Motor neuron (in vitro differentiated cells): ENCODE measurements around the gene IRGC. TPM values are rescaled to one million over a fixed set of nuclear protein-coding genes. Genes with fewer than 3 reads are reported as not detected.
A peak's percentile ranks its signal among the peaks of the same experiment; 100 is the strongest.
"Not testable (repeated sequence)": the region's sequence is repeated elsewhere in the genome, so short reads cannot be mapped to it uniquely, and the experiment has no call there.

Experiments
- ATAC-seq, 8 experiments: fragments of 200-7000 bp; cut with Tn5 transposase; replicated peaks in 6 of 8; 2 replicates each; pipeline ENCODE4 v1.8.0; 2021; ENCODE audit warnings: mild to moderate bottlenecking in 8 of 8, moderate library complexity in 8 of 8
- H3K27ac ChIP-seq, 2 donors: fragments of 250-450 bp; sonication (Bioruptor Pico); 2 replicates each; pipeline ENCODE4 v1.9.0; 2021; ENCODE audit warnings: antibody characterized with exemption in 2 of 2, mild to moderate bottlenecking in 2 of 2, moderate library complexity in 1 of 2
- H3K4me1 ChIP-seq, 2 donors: fragments of 250-450 bp; sonication (Bioruptor Pico); replicated peaks in 1 of 2; 2 replicates each; pipeline ENCODE4 v1.6.1; 2021; ENCODE audit warnings: antibody characterized with exemption in 2 of 2, mild to moderate bottlenecking in 2 of 2, moderate library complexity in 1 of 2
- H3K4me3 ChIP-seq, 5 donors: fragments of 250-450 bp; sonication (Bioruptor Pico); 2 replicates each; pipeline ENCODE4 v1.9.0; 2021; ENCODE audit warnings: antibody characterized with exemption in 5 of 5, mild to moderate bottlenecking in 5 of 5, moderate library complexity in 4 of 5
- WGBS, 10 experiments: fragments of 450-650 bp; shearing (Covaris generic); methylation state at CpG; one replicate each; pipeline ENCODE4 v1.0.0; 2022; 5-methylcytosine and 5-hydroxymethylcytosine counted together
- in situ Hi-C, 9 experiments: fragments of 400-800 bp; cut with MboI; loops; one replicate each; pipeline ENCODE4 v1.15.0; 2021; ENCODE audit warnings: low sequenced_read_pairs in 9 of 9, low pct_unique_long_range_greater_than_20kb in 2 of 9; ENCODE audit not compliant: unreplicated experiment in 9 of 9
- total RNA-seq, 8 experiments: library from RNA; unstranded; fragments of 300-600 nt; gene quantifications; 2 replicates each; pipeline versions ENCODE4 v1.2.3 to v1.2.4, GENCODE V29; 2022

Gene IRGC
- total RNA-seq, 8 experiments from 2014 or later = 0.05 to 0.81 (median 0.19) TPM; not detected in 4

DNA sequence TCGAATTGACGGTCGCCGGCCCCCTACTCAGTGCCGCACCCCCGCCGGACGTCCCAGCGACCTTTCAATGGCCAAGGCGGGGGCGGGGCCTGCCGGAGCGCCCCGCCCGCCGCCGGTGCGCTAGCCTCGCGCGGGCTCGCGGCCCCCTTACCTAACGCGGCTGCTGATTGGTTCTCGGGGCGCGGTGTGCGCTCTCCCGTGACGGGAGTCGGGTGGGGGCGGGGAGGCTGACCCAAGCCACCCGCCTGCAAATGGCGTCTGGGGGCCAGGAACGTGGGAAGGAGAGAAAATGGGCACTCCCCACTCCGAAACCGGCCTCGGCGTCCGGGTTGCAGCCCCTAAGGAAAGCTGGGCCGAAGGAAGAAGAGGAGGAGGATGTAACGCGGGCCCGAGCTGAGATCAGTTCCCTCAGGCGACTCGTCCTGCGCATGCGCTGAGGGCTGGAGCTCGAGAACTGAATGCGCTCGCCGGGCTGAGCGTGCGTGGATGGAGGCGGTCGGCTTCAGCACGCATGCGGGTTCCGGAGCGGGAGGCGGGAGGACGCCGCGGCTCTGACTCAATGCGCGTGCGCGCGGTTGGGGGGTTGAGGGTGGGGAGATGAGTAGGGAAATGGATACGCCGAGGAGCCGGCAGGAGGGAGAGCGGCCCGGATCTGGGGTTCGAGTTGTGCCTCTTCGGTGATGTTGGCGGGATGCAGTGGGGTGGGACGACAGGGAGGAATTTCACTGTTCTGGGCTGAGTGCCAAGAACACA, 38.8 kb downstream of the IRGC start, which contains the start of gene SMG9:
SMG9 (minus strand) TSS at position 460 of the 753 bp plus-strand sequence. CDS start 4,221 bp downstream, outside the sequence.
- Histone ChIP-seq H3K4me3 (peak within 1 kb of the TSS; percentile 60 to 94 (median 72)), H3K4me1 (peaks cover 8 to 9% of the 10 kb centered on the region in 2 donors), H3K27ac (peak within 1 kb of the TSS; percentile 98 to 99)
- 0 to 4% (median 3%) methylated on average over 2 to 6 of the region's 79 CpGs; no CpG with 5 or more reads in 7 of the 10 experiments for WGBS, 10 experiments
- in situ Hi-C loops = no loop called here
- peak; percentile 54 to 92 (median 88) for ATAC-seq

DNA sequence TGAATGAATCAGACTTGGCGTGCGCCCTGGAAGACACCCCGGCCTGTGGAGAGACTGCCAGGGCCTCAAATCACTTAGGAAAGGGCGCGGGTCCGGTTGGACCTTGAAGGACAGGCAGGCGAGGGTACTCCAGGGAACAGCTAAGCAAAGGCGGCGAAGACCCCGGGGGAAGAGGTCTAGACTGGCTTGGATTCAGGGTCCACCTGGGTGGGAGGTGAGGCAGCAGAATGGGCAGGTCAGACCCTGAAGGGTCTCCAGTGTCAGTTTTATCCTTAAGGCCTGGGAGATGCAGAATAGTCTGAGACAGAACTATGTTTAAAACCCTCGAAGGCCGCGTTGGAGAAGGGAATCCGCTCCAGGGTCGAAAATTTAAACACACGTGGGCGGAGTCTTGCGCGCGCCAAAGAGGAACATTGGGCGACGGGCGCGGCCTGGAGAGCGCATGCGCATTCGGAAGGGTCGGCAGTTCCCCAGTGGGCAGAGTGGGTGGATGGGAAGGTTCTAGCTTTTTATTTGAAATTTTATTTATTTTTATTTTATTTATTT, 39.5 kb downstream of the IRGC start:
- peak in 7 of 8 experiments; percentile 0 to 41 (median 28) for ATAC-seq
- 0 to 3% (median 0%) methylated on average over 2 to 11 of the region's 28 CpGs; no CpG with 5 or more reads in 3 of the 10 experiments for WGBS, 10 experiments
- H3K27ac ChIP-seq = peak overlapping the region in 1 of 2 donors; percentile 98

DNA sequence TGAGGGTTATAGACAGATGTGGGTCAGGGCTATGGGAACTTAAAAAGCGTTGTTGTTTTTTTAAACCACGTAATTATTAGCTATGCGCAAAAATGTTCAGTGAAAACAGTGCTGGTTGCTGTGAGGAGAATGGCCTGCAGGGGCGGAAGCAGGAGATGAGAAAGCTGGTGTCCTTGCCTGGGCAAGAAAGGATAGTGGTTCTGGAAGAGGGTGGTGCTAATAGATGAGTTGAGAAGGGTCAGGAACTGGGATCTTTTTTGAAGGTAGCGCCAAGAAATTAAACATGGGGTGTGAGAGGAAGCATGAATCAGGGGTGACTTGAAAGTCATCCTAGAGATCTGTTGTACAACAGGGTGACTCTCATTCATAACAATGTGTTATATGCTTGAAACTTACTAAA, 43.6 kb downstream of the IRGC start:
- 0 to 82% (median 32%) methylated on average over 2 to 5 of the region's 5 CpGs; no CpG with 5 or more reads in 2 of the 10 experiments for WGBS, 10 experiments
- in situ Hi-C loops = no loop called here
- Histone ChIP-seq H3K4me3 (no peak overlapping the region), H3K4me1 (peaks cover 3 to 4% of the 10 kb centered on the region in 2 donors), H3K27ac (no peak overlapping the region)
- peak in 3 of 8 experiments; percentile 52 to 57 (median 53) for ATAC-seq

More for the DNA sequence above, 39.5 kb downstream of the IRGC start:
- Histone ChIP-seq H3K4me3 (peak overlapping the region; percentile 60 to 94 (median 72)), H3K4me1 (peaks cover 8 to 9% of the 10 kb centered on the region in 2 donors)
- in situ Hi-C loops = no loop called here

DNA sequence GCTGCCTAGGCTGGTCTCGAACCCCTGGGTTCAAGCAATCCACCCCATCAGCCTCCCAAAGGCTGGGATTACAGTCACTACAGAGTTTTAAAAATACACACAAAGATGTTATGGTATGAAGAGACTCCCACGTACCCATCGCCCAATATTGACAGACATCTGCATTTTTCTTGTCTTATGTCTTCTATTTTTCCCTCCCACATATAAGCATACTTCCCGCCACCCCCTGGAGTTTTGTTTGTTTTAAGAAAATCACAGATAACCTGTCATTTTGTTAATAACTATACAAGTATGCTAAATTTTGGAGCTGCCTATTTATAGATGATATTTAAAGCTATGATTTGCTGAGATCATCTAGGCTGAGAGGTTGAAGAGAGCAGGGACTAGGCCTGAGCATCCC, 45.1 kb downstream of the IRGC start:
- H3K4me1 ChIP-seq = peaks cover 0 to under 1% of the 10 kb centered on the region in 2 donors
- ATAC-seq = no peak
- no peak overlapping the region for H3K27ac ChIP-seq
- 80 to 100% (median 96%) methylated on average over 1 to 4 of the region's 4 CpGs for WGBS, 10 experiments
- in situ Hi-C loops = no loop called here
- no peak overlapping the region for H3K4me3 ChIP-seq

DNA sequence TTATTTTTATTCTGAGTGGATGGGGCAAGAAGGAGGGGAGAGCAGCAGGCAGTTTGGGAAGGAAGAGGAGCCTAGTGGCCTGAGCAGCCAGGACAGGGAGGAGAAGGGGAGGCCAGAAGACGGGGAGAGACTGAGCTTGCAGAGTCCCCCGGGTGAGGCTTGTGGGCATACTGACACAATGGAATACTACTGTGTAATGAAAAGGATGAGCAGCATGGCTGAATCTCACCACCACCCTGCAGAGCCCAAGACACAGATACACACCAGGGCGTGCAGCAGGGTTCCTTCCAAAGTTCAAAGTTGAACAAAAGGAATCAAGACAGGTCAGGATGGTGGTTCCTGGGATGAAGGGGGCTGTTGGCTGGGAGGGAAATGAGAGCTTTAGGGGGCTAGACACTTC, 46.9 kb downstream of the IRGC start:
- ATAC-seq = no peak
- Histone ChIP-seq H3K4me1 (no peaks in the 10 kb centered on the region), H3K4me3 (no peak overlapping the region), H3K27ac (no peak overlapping the region)
- in situ Hi-C loops = no loop called here
- WGBS, 10 experiments = 40 to 100% (median 69%) methylated on average over 1 to 3 of the region's 3 CpGs; no CpG with 5 or more reads in 4 of the 10 experiments

DNA sequence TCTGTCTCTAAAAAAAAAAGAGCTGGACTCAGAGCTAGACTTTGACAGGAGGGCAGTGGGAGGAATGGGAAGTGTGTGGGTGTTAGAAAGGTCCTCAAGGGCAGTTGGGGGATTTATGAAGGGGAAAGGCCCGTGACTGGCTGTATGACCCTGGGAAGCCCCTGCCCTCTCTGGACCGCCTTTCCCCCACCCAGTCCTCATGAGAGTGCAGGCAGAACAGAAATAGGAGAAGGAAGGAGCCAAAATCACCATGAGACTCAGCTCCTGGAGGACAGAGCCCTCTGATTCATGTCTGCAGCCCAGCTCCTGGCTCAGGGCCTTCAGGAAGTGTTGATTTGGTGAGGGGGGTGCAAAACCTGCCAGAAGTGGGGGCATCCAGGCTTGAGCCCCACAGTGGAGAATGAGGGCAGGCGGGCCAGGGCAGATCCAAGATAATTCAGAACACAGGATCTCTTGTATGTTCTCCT, 47.6 kb downstream of the IRGC start:
- WGBS, 10 experiments = 70 to 73% methylated on average over 3 of the region's 3 CpGs; no CpG with 5 or more reads in 8 of the 10 experiments
- Histone ChIP-seq H3K27ac (no peak overlapping the region), H3K4me3 (no peak overlapping the region), H3K4me1 (no peaks in the 10 kb centered on the region)
- in situ Hi-C loops = no loop called here
- ATAC-seq = no peak

DNA sequence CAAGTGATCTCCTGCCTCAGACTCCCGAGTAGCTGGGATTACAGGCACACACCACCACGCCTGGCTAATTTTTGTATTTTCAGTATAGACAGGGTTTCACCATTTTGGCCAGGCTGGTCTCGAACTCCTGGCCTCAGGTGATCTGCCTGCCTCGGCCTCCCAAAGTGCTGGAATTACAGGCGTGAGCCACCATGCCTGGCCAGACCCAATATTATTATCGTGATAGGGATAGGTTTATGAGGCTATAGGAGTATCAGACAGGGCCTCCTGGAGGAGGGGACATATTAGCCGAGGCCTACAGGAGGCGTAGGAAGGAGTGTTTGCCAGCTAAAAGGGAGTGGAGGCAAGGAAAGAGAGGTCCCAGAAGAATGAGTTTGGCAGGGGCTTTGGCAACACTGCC, 48.8 kb downstream of the IRGC start:
- H3K4me1 ChIP-seq, H3K27ac ChIP-seq, H3K4me3 ChIP-seq, in situ Hi-C loops: not testable (repeated sequence)
- ATAC-seq = peak in 1 of 8 experiments; percentile 7
- 47 to 100% (median 81%) methylated on average over 1 to 5 of the region's 8 CpGs; no CpG with 5 or more reads in 2 of the 10 experiments for WGBS, 10 experiments

DNA sequence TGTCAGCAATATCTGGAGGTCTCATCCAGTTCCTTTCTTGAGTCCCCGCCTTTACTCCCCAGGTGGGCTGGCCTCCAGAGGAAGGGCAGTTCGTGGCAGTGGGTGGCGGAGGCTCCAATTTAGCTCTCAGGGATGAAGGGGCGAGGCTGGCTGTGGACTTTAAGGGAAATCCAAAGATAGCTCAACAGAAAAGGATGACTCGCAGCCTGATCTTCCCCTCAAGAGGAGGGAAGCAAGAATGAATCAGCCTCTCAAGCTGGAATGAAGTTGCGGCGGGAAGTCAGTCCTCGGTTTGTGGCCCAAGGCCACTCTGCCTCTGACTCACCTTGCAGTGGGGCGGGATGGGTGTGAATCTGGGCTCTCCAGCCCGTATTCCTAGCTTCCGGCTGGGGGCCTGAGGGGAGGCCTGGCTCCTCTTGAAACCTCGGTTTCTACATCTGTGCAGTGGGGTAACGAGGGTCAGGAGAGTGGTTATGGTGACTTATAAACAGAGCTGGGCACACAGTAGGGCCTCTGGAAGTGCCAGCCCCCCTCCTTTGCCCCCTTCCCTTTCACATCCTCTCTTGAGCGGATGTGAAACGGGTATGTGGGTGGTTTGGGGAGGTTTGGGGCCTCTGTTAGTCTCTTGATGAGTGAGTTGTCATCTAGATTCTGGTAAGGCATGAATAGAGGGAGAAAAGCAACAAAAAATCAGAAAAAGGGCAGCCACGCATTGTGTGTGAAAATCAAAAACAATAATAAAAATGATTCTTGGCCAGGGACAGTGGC, 49.4 kb downstream of the IRGC start:
- peak; percentile 57 to 95 (median 80) for ATAC-seq
- in situ Hi-C loops = no loop called here
- H3K27ac ChIP-seq = no peak overlapping the region
- no peak overlapping the region for H3K4me3 ChIP-seq
- 9 to 100% (median 68%) methylated on average over 1 to 8 of the region's 16 CpGs for WGBS, 10 experiments
- no peaks in the 10 kb centered on the region for H3K4me1 ChIP-seq

DNA sequence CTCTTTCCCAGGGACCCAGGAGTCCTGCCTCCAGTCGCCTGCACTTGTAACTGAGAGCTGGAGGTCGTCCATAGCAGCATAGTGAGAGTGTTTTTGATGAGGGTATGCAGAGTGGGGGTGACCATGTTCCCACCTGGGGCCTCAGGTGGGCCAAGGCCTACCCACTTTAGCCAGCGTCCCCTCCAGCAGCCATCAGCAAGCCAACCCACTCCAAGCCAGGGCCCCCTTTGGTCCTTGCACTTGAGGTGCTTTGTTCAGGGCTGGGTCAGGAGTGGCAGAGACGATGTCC, 50.8 kb downstream of the IRGC start:
- in situ Hi-C loops = no loop called here
- WGBS, 10 experiments = 40% methylated on average over 1 of the region's 4 CpGs; no CpG with 5 or more reads in 9 of the 10 experiments
- peak in 1 of 8 experiments; percentile 16 for ATAC-seq

DNA sequence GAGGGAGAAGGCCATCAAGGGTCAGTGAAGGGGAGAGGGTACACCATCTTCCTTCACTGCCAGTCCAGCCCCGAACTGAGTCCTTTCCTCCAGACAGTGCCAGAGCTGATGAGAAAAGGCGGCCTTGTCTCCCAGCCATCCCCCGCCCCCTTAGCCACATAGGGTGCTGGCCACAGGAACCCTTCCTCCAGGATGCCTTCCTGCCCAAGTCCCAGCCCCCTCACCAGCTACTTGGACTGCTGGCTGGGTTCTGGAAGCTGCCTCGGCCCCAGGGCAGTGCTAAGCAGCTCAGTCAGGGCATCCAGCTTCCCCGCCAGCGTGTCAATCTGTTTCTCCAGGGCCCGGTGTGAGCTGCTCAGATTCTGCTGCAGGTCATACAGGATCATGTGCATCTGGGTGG, 51.4 kb downstream of the IRGC start:
- WGBS, 10 experiments = 68 to 82% (median 80%) methylated on average over 1 to 3 of the region's 7 CpGs; no CpG with 5 or more reads in 7 of the 10 experiments
- no peak overlapping the region for H3K4me3 ChIP-seq
- H3K4me1 ChIP-seq = no peaks in the 10 kb centered on the region
- in situ Hi-C loops = no loop called here
- no peak for ATAC-seq
- no peak overlapping the region for H3K27ac ChIP-seq

More for the DNA sequence above, 50.8 kb downstream of the IRGC start:
- H3K27ac ChIP-seq = no peak overlapping the region
- no peak overlapping the region for H3K4me3 ChIP-seq
- no peaks in the 10 kb centered on the region for H3K4me1 ChIP-seq

DNA sequence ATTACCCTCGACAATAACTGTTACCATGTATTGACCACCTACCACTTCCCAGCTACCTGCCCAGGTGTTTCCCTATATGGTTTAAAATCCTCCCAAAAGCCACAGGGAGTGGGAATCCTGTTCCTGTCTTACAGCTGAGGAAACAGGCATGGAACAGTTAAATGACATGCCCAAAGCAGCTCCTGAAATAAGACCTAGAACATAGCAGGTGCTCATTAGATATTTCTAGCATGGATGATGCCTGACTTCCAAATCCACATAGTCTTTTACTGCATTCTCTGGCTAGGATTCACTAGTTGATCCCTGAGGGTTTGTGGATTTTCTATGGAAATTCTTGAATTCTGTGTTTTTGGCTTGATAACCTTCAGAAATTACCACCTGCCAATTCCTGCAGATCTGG, 51.9 kb downstream of the IRGC start:
- Histone ChIP-seq H3K27ac (no peak overlapping the region), H3K4me1 (no peaks in the 10 kb centered on the region), H3K4me3 (no peak overlapping the region)
- ATAC-seq = no peak
- WGBS, 10 experiments = 67 to 78% (median 71%) methylated on average over 1 of the region's 1 CpG; no CpG with 5 or more reads in 7 of the 10 experiments
- in situ Hi-C loops = no loop called here

DNA sequence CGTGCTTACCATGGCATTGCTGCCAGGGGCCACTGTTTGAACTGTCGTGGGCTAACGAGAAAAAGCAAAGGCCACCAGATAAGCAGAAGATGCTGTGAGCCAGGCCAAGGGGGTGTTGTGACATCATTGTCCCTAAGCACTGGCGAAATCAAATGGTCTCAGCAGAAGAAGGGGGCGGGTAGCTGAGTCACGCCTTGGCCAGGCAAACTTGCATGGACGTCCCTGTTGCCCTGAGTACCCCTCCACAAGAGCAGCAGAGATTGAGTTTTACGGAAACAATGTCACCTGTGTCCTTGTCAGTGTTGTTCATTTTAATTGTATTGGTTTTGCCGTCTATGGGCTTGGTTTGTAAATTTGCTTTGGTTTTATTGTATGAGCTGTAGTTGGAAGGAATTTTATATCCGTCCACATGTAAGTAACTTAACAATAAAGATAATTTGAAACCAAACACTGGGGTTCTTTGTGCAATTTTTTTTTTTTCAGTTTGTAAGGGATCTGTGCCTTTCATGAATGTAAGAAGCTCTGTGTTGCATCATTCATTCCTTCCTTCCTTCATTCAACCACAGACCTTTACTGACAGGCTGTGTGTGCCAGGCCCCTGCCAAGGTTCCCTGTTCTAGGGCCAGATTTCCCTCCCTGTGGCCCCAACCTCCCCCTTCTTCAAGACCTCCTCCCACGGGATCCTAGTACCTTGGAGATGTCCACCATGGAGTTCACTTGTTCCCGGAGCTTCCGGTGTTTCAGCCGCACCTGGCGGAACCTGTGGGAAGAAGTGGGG, 52.6 kb downstream of the IRGC start:
- ATAC-seq = no peak
- H3K4me1 ChIP-seq = no peaks in the 10 kb centered on the region
- WGBS, 10 experiments = 60 to 91% (median 75%) methylated on average over 3 to 10 of the region's 15 CpGs; no CpG with 5 or more reads in 2 of the 10 experiments
- in situ Hi-C loops = no loop called here
- no peak overlapping the region for H3K4me3 ChIP-seq
- H3K27ac ChIP-seq = no peak overlapping the region
